Thoracic aorta (tissue), 2 donors: ENCODE results near the gene PPP1R7. TPM values are rescaled to one million over a fixed set of nuclear protein-coding genes. Genes with fewer than 3 reads are reported as not detected.

ENCODE experiments used
- ATAC-seq: fragments of 150-250 bp; one replicate; pipeline ENCODE4 v1.8.0; 2017; ENCODE audit warnings: low read depth; ENCODE audit not compliant: insufficient number of reproducible peaks, low FRiP score
- DNase-seq: peaks from one replicate; pipeline ENCODE4 v3.0.0-alpha.2; 2020; ENCODE audit warnings: low spot score
- H3K27ac ChIP-seq, 2 donors: fragments of 200-600 bp; sonication (generic); 1 replicate in 1 of 2; 2 replicates in 1 of 2; pipeline ENCODE4 v1.5.1; 2016; ENCODE audit warnings: mild to moderate bottlenecking in 2 of 2, moderate library complexity in 2 of 2
- H3K27me3 ChIP-seq: fragments of 200-600 bp; sonication (generic); replicated peaks from 2 replicates; pipeline ENCODE4 v1.6.0; 2016; ENCODE audit warnings: mild to moderate bottlenecking; ENCODE audit not compliant: insufficient read depth
- H3K36me3 ChIP-seq: fragments of 200-600 bp; sonication (generic); one replicate; pipeline ENCODE4 v1.5.1; 2016
- H3K4me1 ChIP-seq, 2 donors: fragments of 200-600 bp; sonication (generic); 1 replicate in 1 of 2; 2 replicates in 1 of 2; pipeline versions ENCODE4 v1.5.1 to v1.6.0; 2016; ENCODE audit warnings: low read depth in 2 of 2, mild to moderate bottlenecking in 1 of 2; ENCODE audit not compliant: control insufficient read depth in 1 of 2
- H3K4me3 ChIP-seq: fragments of 200-600 bp; sonication (generic); 2 replicates; pipeline ENCODE4 v1.5.1; 2016; ENCODE audit warnings: mild to moderate bottlenecking
- H3K9me3 ChIP-seq: fragments of 200-600 bp; sonication (generic); 2 replicates; pipeline ENCODE4 v1.5.1; 2016
- CTCF ChIP-seq: fragments of 200-600 bp; sonication (generic); IDR thresholded peaks from one replicate; pipeline ENCODE4 v1.5.1; 2019; ENCODE audit warnings: antibody characterized with exemption
- total RNA-seq, 2 donors: library from RNA; depleted of rRNA; stranded (reverse); fragments of >200 nt; gene quantifications; one replicate each; pipeline versions ENCODE4 v1.1.0 to v1.2.3, GENCODE V29; 2016

Gene PPP1R7
- total RNA-seq, 2 donors from 2014 or later = 28.9 to 40.3 TPM

GRCh38 chr2:241153616-241154015 lies 3.3 kb downstream of the PPP1R7 start:
- Histone ChIP-seq H3K27ac (no peak overlapping the region), H3K4me1 (peaks cover 0 to 8% of the 10 kb centered on the region in 2 donors), H3K4me3 (no peak overlapping the region), H3K27me3 (no peaks in the 10 kb centered on the region), H3K9me3 (no peaks in the 10 kb centered on the region), H3K36me3 (peaks cover 16% of the 10 kb centered on the region)
- DNase-seq (no peak), ATAC-seq (no peak)
- TF ChIP-seq CTCF = no peak

- Histone ChIP-seq H3K27ac (no peak overlapping the region), H3K4me1 (peaks cover 0 to 5% of the 10 kb centered on the region in 2 donors), H3K9me3 (no peaks in the 10 kb centered on the region), H3K36me3 (peaks cover 26% of the 10 kb centered on the region), H3K27me3 (no peaks in the 10 kb centered on the region), H3K4me3 (no peak overlapping the region)
- no peak for TF ChIP-seq CTCF
- DNase-seq (no peak), ATAC-seq (no peak)
Observed at GRCh38 chr2:241154915-241155314, 4.6 kb downstream of the PPP1R7 start.

- Histone ChIP-seq H3K27ac (no peak overlapping the region), H3K36me3 (peaks cover 28% of the 10 kb centered on the region), H3K27me3 (no peaks in the 10 kb centered on the region), H3K4me1 (peaks cover 0 to 4% of the 10 kb centered on the region in 2 donors), H3K4me3 (no peak overlapping the region), H3K9me3 (no peaks in the 10 kb centered on the region)
- no peak for TF ChIP-seq CTCF
- ATAC-seq (no peak), DNase-seq (no peak)
Observed at GRCh38 chr2:241155936-241156335, 5.7 kb downstream of the PPP1R7 start.

GRCh38 chr2:241156971-241157441 lies 6.7 kb downstream of the PPP1R7 start:
- no peaks in the 10 kb centered on the region for H3K9me3 ChIP-seq
- peaks cover under 1 to 8% of the 10 kb centered on the region in 2 donors for H3K4me1 ChIP-seq
- no peak for TF ChIP-seq CTCF
- H3K4me3 ChIP-seq = no peak overlapping the region
- no peak for ATAC-seq
- no peak for DNase-seq
- H3K36me3 ChIP-seq = peaks cover 28% of the 10 kb centered on the region
- H3K27ac ChIP-seq = no peak overlapping the region
- no peaks in the 10 kb centered on the region for H3K27me3 ChIP-seq

GRCh38 chr2:241157841-241158545 lies 7.7 kb downstream of the PPP1R7 start:
- no peak overlapping the region for H3K27ac ChIP-seq
- TF ChIP-seq CTCF = no peak
- H3K9me3 ChIP-seq = no peaks in the 10 kb centered on the region
- ATAC-seq (no peak), DNase-seq (no peak)
- peaks cover 4 to 13% of the 10 kb centered on the region in 2 donors for H3K4me1 ChIP-seq
- no peak overlapping the region for H3K4me3 ChIP-seq
- H3K27me3 ChIP-seq = no peaks in the 10 kb centered on the region
- H3K36me3 ChIP-seq = peaks cover 28% of the 10 kb centered on the region
